Muscle layer of duodenum (tissue), 2 donors: Measurements from ENCODE around the gene ZNF554.
A peak's percentile ranks its signal among the peaks of the same experiment; 100 is the strongest.

ENCODE experiments used
- H3K27ac ChIP-seq: one replicate; pipeline ENCODE4 v1.7.0; 2013; ENCODE audit warnings: mild to moderate bottlenecking, low read length
- H3K27me3 ChIP-seq: one replicate; pipeline ENCODE4 v1.7.0; 2013; ENCODE audit warnings: low read depth, mild to moderate bottlenecking, control low read depth, low read length
- H3K36me3 ChIP-seq, 2 donors: one replicate each; pipeline ENCODE4 v1.7.0; 2013; ENCODE audit warnings: low read length in 2 of 2, control low read depth in 1 of 2, mild to moderate bottlenecking in 1 of 2; ENCODE audit not compliant: insufficient read depth in 2 of 2, control insufficient read depth in 1 of 2
- H3K4me1 ChIP-seq, 2 donors: one replicate each; pipeline ENCODE4 v1.7.0; 2013; ENCODE audit warnings: low read length in 2 of 2, mild to moderate bottlenecking in 2 of 2, control low read depth in 1 of 2, moderate library complexity in 1 of 2; ENCODE audit not compliant: insufficient read depth in 2 of 2, control insufficient read depth in 1 of 2
- H3K4me3 ChIP-seq, 2 donors: one replicate each; pipeline ENCODE4 v1.7.0; 2013; ENCODE audit warnings: low read length in 2 of 2, low read depth in 1 of 2, mild to moderate bottlenecking in 1 of 2
- H3K9me3 ChIP-seq, 2 donors: one replicate each; pipeline ENCODE4 v1.7.0; 2013; ENCODE audit warnings: low read length in 2 of 2, control low read depth in 1 of 2, mild to moderate bottlenecking in 1 of 2; ENCODE audit not compliant: control insufficient read depth in 1 of 2
- donor health status: healthy.

The ZNF554 gene

DNA sequence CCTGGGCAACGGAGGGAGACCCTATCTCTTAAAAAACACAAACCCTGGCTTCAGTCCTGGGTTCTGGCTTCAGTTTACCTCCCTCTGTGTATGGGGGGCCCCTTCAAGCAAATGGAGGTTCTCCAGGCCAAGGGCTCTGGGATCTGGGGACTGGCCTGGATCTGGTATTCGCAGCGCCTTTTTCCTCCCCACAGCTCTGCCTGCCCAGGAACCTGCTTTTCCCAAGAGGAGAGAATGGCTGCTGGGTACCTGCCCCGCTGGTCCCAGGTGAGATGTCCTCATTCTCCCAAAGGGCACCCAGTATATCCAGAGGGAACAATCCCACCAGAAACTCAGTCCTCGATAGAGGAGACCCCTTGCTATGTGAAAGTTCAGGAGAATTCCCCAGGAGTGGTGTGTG is 3.2 kb downstream of the ZNF554 start:
- H3K4me1 ChIP-seq = peaks cover 0 to 8% of the 10 kb centered on the region in 2 donors

DNA sequence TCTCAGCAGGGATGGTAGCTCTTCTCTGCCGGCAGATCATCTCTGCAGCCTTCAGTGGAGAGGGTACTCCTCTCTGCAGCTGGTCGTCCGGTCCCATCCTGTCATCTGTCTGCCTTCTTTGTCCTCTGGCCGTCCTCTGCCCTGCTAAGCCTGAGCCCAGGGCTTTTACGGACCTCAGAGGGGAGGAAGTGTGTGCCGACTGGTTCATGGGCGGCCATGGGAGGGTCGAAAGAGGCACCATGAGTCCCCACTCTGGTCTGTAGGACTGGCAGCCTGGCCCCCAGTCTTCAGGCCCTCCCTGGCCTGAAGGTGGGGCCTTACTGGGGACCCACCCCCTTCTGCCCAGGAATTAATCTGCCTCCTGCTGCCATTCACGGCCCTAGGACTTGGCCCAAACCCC is 4.0 kb downstream of the ZNF554 start:
- Histone ChIP-seq H3K4me3 (no peak overlapping the region), H3K27me3 (no peaks in the 10 kb centered on the region), H3K27ac (no peak overlapping the region), H3K36me3 (peaks cover 5 to 50% of the 10 kb centered on the region in 2 donors), H3K9me3 (peaks cover 0 to 7% of the 10 kb centered on the region in 2 donors), H3K4me1 (peaks cover 0 to 8% of the 10 kb centered on the region in 2 donors)

More for the DNA sequence above, 3.2 kb downstream of the ZNF554 start:
- Histone ChIP-seq H3K9me3 (no peaks in the 10 kb centered on the region), H3K27ac (no peak overlapping the region), H3K4me3 (no peak overlapping the region), H3K36me3 (peaks cover under 1 to 42% of the 10 kb centered on the region in 2 donors), H3K27me3 (no peaks in the 10 kb centered on the region)

DNA sequence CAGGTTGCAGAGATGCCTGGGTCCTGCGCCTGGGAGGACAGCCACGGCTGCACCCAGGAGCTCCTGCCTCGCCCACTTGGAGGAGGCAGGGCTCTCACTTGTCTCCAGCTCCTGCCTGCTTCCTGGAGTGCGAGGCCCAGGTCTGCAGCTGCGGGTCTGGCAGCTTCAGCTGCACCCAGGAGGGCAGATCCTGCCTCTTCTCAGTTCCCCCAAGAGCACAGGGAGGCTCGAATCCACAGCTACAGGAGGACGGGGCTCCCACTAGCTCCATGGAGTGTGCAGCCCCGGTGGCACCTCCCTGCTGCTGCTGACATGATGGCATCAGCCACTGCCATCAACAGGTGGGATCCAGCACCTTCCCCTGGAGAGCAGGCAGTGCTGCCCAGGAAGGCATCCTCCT is 4.5 kb downstream of the ZNF554 start:
- H3K27ac ChIP-seq = no peak overlapping the region
- peaks cover 0 to 8% of the 10 kb centered on the region in 2 donors for H3K4me1 ChIP-seq
- H3K27me3 ChIP-seq = no peaks in the 10 kb centered on the region
- H3K4me3 ChIP-seq = no peak overlapping the region
- peaks cover 0 to 10% of the 10 kb centered on the region in 2 donors for H3K9me3 ChIP-seq
- peaks cover 5 to 55% of the 10 kb centered on the region in 2 donors for H3K36me3 ChIP-seq

DNA sequence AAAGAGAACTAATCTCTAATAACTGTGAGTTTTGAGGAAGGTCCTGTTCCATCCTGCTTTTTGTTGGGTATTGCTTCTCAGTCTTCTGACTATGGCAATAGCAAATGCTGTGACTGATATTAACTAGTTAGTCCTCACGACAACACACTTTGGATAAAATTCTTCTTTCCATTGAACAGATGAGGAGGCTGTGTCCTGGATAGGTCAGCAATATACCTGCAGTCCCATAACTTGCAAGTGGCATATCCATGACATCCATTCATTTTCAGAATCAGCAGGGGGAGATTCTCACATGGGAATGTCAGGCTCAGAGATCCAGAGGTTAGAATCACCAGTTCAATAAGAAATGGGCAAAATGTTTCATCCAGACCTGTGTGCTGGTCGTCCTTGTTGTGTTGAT is 7.4 kb downstream of the ZNF554 start:
- peaks cover 0 to 24% of the 10 kb centered on the region in 2 donors for H3K9me3 ChIP-seq
- no peak overlapping the region for H3K27ac ChIP-seq
- no peaks in the 10 kb centered on the region for H3K27me3 ChIP-seq
- H3K4me1 ChIP-seq = no peaks in the 10 kb centered on the region
- no peak overlapping the region for H3K4me3 ChIP-seq
- H3K36me3 ChIP-seq = peaks cover 5 to 69% of the 10 kb centered on the region in 2 donors

DNA sequence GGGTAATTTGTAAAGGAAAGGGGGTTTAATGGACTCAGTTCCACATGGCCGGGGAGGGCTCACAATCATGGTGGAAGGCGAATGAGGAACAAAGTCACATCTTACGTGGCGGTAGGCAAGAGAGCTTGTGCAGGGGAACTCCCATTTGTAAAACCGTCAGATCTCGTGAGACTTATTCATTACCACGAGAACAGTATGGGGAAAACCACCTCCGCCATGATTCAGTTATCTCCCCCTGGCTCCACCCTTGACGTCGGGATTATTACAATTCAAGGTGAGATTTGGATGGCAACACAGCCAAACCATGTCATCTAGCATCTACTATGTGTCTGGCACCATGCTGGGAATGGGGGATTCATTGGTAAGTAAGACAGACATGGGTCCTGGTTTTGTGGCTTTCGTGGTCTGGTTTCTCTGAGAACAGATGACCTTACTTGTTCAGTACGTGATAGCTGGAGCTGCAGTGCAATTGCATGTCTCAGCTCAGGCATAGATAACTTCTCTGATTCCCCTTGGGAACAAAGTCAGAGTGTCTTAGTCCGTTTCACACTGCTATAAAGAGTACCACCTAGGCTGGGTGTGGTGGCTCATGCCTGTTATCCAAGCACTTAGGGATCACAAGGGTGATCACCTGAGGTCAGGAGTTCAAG is 8.3 kb downstream of the ZNF554 start:
- Histone ChIP-seq H3K27me3 (no peaks in the 10 kb centered on the region), H3K27ac (no peak overlapping the region), H3K4me1 (no peaks in the 10 kb centered on the region), H3K36me3 (peaks cover 8 to 73% of the 10 kb centered on the region in 2 donors), H3K4me3 (no peak overlapping the region), H3K9me3 (peaks cover 4 to 32% of the 10 kb centered on the region in 2 donors)

DNA sequence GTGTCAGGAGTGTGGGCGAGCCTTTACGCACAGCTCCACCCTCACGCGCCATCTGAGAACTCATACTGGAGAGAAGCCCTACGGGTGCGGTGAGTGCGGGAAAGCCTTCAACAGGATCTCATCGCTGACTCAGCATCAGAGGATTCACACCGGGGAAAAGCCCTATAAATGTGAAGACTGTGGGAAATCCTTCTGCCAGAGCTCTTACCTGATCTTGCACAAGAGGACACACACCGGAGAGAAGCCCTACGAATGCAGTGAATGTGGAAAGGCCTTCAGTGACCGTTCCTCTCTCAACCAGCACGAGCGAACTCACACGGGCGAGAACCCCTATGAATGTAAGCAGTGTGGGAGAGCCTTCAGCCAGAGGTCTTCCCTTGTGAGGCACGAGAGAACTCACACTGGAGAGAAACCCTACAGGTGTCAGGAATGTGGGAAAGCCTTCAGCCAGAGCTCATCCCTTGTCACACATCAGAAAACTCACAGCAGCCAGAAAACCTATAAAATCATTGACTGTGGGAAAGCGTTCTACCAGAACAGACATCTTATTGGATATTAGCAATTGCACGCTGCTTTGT is 14.7 kb downstream of the ZNF554 start:
- Histone ChIP-seq H3K27me3 (no peaks in the 10 kb centered on the region), H3K27ac (no peak overlapping the region), H3K4me3 (peak overlapping the region; percentile 38 to 56), H3K36me3 (peaks cover 18 to 61% of the 10 kb centered on the region in 2 donors), H3K9me3 (peaks cover 29 to 68% of the 10 kb centered on the region in 2 donors), H3K4me1 (no peaks in the 10 kb centered on the region)

DNA sequence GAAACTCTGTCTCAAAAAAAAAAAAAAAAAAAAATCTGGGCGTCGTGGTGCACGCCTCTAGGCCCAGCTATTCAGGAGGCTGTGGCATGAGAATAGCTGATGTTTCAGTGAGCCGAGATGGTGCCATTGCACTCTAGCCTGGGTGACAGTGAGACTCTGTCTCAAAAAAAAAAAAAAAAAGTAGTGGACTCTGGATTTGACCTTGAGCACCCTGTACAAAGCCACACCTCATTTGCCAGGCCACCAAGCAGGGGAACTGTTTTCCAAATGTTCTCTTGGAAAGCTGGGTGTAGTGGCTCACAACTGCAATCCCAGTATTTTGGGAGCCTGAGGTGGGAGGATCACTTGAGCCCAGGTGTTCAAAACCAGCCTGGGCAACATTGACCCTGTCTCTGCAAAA is 17.8 kb downstream of the ZNF554 start:
- peaks cover 4 to 7% of the 10 kb centered on the region in 2 donors for H3K4me1 ChIP-seq
- peaks cover 29 to 51% of the 10 kb centered on the region in 2 donors for H3K9me3 ChIP-seq
- no peak overlapping the region for H3K4me3 ChIP-seq
- peaks cover 18 to 42% of the 10 kb centered on the region in 2 donors for H3K36me3 ChIP-seq
- H3K27me3 ChIP-seq = no peaks in the 10 kb centered on the region
- H3K27ac ChIP-seq = no peak overlapping the region

DNA sequence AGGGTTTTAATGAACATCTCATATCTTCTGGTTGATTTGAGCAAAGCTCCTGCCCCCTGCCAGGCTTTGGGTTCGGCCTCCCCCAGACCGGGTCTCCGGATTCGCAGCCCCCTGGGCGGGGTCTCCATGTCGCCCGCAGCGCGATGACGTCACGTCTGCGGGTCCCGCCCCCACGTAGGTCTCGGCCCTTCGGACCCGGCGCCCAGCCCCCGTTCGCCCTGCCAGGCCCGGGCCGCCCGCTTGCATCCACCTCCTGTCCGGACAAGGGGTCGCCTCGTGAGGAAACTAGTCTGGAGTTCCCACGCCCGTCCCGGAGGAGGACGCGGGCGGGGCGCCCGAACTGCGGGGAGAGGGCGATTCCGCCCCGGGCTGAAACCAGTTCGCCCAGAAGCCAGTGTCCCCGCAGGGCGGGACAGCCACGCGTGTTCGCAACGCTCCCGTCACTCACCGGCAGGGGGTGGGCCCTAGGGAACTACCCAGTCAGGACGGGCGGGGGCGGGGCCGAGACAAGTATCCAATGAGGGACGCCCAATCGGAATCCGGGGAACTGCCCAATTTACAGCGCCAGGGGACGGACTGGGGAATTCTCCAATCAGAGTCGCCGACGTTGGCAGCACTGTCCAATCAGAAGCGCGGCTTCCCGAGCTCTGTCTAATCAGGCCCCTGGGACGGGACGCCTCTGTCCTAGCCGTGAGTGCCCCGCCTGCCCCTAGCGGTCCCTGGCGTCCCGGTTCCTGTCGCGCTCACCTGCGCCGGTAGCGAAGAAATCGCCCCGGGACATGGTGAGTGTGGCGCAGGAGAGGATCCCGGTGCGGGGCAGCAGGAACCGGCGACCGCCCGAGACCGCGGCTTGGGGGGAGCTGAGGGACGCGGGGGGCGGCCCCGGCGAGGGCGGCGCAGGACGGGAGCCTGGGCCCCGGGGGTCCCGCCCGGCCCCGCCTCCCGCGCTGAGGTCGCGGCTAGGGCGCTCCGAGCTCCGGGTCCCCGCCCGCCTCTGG is 21.4 kb downstream of the ZNF554 start, which contains the start of gene ZNF555:
Gene ZNF555 (plus strand): TSS at position 682 of the 998 bp plus-strand sequence. CDS start 98 bp downstream, at position 780.
- H3K9me3 ChIP-seq = peaks cover 6 to 23% of the 10 kb centered on the region in 2 donors
- H3K4me3 ChIP-seq = peak within 1 kb of the TSS; percentile 70 to 87
- H3K27ac ChIP-seq = peak within 1 kb of the TSS; percentile 60
- peaks cover 4 to 23% of the 10 kb centered on the region in 2 donors for H3K36me3 ChIP-seq
- H3K4me1 ChIP-seq = peaks cover 4 to 15% of the 10 kb centered on the region in 2 donors
- H3K27me3 ChIP-seq = no peaks in the 10 kb centered on the region

DNA sequence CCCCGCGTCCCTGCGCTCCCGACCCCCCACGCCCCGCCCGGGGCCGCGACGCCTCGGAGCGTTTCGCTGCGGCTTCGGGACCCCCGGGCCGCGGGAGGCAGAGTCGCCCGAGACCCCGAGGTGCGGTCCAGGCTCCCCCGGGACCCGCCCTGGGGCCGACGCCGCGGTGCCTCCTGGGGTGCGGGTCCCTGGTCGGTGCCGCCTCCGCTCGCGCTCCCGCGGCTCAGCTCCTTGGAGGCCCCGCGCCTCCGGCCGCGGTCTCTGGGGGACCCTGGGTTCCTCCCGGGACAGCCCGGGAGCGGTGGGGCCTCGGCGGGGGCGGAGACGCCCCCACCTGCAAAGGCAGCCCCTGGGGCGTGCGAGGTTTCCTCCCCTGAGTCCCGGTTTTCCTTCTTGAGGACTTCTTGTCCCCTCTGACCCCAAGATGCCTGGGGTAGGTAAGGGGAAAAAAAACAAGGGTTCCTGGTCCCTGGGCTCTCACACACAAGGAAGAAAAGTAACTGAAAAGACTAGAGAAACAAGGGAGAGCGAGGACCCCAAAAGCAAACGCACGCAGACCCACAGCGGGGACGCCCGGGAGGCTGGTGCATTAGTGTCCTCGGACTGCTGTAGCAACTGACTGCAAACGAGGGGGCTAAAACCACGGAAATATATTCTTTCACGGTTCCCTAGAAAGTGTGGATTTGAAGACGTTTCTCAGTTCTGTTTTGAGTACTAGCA is 22.3 kb downstream of the ZNF554 start:
- no peak overlapping the region for H3K27ac ChIP-seq
- peaks cover 0 to 21% of the 10 kb centered on the region in 2 donors for H3K36me3 ChIP-seq
- no peaks in the 10 kb centered on the region for H3K27me3 ChIP-seq
- H3K4me1 ChIP-seq = peaks cover 4 to 15% of the 10 kb centered on the region in 2 donors
- H3K4me3 ChIP-seq = peak overlapping the region; percentile 70 to 87
- H3K9me3 ChIP-seq = peaks cover 0 to 23% of the 10 kb centered on the region in 2 donors

DNA sequence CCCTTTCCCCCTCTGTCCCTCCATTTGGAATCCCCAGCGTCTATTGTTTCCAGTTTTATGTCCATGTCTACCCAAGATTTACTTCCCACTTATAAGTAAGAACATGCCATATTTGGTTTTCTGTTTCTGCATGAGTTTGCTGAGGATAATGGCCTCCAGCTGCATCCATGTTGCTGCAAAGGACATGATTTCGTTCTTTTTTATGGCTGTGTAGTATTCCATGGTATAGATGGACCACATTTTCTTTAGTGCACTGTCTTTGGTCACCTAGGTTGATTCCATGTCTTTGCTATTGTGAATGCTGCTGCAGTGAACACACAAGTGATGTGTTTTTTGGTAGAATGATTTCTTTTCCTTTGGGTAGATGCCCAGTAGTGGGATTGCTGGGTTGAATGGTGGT is 25.4 kb downstream of the ZNF554 start:
- no peaks in the 10 kb centered on the region for H3K27me3 ChIP-seq
- peaks cover 4 to 15% of the 10 kb centered on the region in 2 donors for H3K4me1 ChIP-seq
- H3K9me3 ChIP-seq = peaks cover 9 to 35% of the 10 kb centered on the region in 2 donors
- H3K36me3 ChIP-seq = peaks cover 6 to 35% of the 10 kb centered on the region in 2 donors
- no peak overlapping the region for H3K27ac ChIP-seq
- H3K4me3 ChIP-seq = no peak overlapping the region
